ENCODE measurements around the gene MYOZ3.

MYOZ3 gene

DNA sequence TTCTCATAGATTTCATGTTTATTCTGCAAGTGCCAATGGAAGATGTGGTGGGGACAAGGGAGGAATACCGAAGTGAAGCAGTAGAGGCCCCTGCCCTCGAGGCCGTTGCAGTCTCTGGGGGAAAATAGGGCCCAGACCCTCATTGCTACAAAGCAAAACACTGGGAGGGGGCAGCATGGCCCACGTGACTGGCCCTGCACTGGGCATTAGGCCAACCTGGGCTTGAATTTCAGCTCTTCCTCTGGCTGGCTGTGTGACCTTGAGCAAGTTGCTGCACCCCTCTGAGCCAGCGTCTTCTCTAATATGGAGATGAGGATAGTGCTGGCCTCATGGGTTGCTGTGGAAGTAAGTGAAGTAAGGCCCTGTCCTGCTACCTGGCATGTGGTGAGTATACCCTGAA is 21.3 kb upstream of the MYOZ3 start:
- no peak overlapping the region for H3K27ac ChIP-seq
- no peak for TF ChIP-seq ZFX (IDR thresholded peaks at IDR 0.05; ENCODE audit: borderline replicate concordance)
- TF ChIP-seq, protein P1, sequence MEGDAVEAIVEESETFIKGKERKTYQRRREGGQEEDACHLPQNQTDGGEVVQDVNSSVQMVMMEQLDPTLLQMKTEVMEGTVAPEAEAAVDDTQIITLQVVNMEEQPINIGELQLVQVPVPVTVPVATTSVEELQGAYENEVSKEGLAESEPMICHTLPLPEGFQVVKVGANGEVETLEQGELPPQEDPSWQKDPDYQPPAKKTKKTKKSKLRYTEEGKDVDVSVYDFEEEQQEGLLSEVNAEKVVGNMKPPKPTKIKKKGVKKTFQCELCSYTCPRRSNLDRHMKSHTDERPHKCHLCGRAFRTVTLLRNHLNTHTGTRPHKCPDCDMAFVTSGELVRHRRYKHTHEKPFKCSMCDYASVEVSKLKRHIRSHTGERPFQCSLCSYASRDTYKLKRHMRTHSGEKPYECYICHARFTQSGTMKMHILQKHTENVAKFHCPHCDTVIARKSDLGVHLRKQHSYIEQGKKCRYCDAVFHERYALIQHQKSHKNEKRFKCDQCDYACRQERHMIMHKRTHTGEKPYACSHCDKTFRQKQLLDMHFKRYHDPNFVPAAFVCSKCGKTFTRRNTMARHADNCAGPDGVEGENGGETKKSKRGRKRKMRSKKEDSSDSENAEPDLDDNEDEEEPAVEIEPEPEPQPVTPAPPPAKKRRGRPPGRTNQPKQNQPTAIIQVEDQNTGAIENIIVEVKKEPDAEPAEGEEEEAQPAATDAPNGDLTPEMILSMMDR (IDR thresholded peaks at IDR 0.05) = no peak

DNA sequence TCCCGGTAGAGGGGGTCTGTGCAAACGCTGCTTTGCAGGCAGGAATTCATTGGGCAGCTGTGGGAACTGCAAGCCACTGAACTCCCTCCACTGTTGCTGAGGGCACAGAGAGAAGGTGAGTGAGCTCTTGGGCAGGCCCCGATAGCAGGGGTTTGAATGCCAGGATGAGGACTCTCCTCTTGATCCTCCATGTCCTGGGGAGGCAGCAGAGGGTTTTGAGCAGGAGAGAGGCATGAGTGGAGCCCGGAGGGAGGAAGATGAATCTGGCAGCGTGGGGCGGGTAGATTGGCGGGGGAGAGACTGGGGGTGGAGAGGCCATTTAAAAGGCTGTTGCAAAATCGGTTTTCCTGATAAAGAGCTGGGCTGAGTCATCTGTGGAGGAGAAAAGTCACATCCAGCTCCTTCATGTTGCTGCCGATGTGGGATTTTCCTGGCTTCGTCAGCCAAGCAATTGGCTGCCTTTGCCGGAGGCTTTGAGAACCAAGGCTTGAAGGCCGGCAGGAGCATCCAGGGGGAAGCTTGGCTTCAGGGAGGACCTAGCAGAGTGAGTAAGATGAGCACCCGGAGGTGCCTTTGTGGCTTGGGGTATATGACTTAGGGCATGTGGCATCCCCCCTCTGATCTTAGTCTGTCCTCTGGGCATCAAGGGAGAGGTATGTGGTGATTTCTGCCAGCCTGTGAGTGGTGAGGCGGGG is 20.6 kb upstream of the MYOZ3 start, which contains the start of gene SYNPO:
TSS of gene SYNPO (plus strand) at position 350 of the 695 bp plus-strand sequence. CDS start 7,616 bp downstream, outside the sequence.
- TF ChIP-seq, protein P1 (IDR thresholded peaks at IDR 0.05) = no peak
- no peak for TF ChIP-seq ZFX (IDR thresholded peaks at IDR 0.05; ENCODE audit: borderline replicate concordance)
- H3K27ac ChIP-seq = no peak within 1 kb of the TSS

DNA sequence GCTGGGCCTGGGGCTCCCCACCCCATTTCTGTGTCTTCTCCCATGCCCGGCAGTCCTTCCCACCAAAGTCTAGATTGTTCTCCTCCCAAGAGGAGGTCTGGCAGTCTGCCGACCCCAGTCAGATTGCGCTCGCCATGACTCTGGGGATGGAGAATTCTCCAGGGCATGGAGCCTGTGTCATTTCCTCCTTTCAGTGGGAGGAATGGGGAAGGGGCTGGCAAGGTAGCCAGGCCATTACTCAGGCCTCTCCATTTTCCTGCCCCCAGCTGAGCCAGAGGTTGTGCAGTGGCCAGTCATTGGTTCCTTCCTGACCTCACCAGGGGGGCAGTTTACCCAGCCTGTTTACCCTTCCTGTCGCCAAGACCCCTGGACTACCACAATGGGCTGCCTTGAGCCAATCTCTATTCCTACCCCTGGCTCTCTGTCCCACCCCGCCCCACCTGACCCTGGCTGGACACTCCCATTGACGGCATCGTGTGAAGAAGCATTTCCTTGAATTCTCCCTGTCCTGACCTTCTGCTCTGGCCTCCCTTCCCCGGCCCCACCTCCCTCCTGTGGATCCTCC is 20.0 kb upstream of the MYOZ3 start:
- no peak overlapping the region for H3K27ac ChIP-seq
- TF ChIP-seq, protein P1 (IDR thresholded peaks at IDR 0.05) = no peak
- TF ChIP-seq ZFX (IDR thresholded peaks at IDR 0.05; ENCODE audit: borderline replicate concordance) = no peak

DNA sequence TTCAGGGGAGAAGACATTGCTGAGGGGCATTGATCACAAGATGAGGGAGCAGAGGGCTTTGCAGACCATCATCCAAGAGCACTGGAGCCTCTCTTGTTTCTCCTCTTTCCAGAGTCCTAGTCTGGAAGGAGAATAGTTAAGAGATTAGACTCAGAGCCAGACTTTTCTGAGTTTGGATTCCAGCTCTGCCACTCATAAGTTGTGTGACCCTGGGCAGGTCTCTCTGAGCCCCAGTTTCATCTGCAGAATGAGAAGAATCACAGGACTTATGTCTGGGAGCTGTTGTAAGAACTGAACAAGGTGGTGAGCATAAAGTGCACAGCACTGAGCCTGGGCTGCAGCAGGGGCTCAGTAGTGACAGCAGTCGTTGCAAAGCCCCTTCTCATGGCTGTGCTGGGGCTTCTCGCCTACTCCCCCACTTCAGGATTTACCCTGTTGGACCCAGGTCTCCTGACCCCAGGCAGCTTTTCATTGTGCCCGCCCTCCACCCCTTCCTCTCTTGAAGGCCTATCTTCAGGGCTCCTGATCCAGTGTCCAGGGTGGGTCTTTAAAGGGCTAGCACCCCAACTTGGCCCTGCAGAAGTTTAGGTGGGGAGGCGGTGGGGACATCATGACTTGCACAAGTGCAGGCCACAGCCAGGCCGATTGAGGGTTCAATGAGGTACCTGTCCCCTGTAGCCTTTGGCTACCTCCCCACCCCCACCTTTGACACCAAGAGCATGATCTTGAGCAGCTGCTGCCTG is 19.1 kb upstream of the MYOZ3 start:
- no peak overlapping the region for H3K27ac ChIP-seq
- no peak for TF ChIP-seq ZFX (IDR thresholded peaks at IDR 0.05; ENCODE audit: borderline replicate concordance)
- TF ChIP-seq, protein P1 (IDR thresholded peaks at IDR 0.05) = no peak

DNA sequence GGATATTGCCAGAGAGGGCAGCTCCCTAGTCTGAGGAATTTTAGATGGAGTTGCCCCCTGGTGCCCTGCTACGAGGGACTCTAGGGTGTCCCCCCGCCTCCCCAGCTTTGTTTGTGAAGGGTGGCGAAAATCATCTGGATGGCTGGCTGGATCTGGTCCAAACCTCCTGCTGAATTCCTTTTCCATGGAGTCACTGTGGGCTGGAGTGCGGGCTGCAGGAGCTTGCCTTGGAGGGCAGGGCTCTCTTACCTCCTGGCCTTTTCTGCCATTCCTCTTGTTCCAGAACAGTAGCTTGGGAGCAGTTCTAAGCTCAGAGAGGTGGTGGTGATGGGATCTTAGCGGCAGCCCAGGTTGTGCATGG is 18.5 kb upstream of the MYOZ3 start:
- TF ChIP-seq, protein P1 (IDR thresholded peaks at IDR 0.05) = no peak
- TF ChIP-seq ZFX (IDR thresholded peaks at IDR 0.05; ENCODE audit: borderline replicate concordance) = no peak
- no peak overlapping the region for H3K27ac ChIP-seq

DNA sequence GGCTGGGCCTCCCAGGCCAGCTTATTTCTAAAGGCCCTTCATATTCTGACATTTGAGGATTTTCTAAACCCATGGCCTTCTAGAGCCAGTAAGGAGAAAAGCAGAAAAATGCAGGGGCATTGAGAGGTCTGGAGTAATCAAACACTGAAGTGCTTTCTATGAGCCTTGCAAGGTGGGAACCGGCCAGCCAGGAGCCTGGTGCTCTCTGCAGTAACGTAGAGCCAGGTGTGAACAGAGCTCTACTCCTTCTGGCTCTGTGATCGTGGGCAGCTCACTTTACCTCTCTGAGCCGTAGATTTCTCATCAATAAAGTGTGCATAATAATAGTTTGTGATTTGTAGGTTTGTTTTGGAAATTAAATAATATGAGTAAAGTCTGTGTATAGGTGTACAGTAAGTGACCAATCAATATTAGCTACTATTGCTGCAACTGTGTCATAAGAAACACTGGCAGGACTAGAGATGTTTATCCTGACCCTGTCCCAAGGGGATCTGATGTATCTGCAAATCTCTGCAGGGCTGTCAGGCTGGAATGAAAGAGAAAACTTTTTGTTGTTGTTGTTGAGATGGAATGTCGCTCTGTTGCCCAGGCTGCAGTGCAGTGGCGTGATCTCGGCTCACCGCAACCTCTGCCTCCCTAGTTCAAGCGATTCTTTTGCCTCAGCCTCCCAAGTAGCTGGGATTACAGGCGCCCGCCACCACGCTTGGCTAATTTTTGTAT is 17.9 kb upstream of the MYOZ3 start:
- H3K27ac ChIP-seq = no peak overlapping the region
- TF ChIP-seq, protein P1 (IDR thresholded peaks at IDR 0.05) = no peak
- no peak for TF ChIP-seq ZFX (IDR thresholded peaks at IDR 0.05; ENCODE audit: borderline replicate concordance)

Measured in 22Rv1 (cell line).